ENCODE measurements around the gene COCH.

COCH gene

GRCh38 chr14:30874120-30874998, at the start of gene COCH:
TSS of gene COCH (plus strand) at chr14:30874559. CDS start at chr14:30874939, 380 bp downstream.
- peak; percentile 79 for DNase-seq

DNA sequence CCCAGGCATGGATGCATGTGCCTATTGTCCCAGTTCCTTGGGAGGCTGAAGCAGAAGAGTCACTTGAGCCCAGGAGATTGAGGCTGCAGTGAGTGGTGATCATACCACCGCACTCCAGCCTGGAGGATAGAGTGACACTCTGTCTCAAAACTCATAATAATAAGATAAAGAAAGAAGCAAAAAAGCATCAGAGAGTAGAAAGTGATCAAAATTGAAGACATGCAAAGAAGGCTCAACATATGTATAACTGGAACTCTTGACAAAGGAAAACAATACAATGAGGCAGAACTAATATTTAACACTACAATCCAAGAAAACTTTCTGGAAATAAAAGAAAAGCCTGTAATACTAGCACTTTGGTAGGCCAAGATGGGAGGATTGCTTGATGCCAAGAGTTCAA, 48.3 kb upstream of the COCH start:
- DNase-seq: no peak

- no peak for DNase-seq
These were observed 44.5 kb upstream of the COCH start for GRCh38 chr14:30829853-30830252.

GRCh38 chr14:30834353-30834752, 40.0 kb upstream of the COCH start:
- no peak for DNase-seq

DNA sequence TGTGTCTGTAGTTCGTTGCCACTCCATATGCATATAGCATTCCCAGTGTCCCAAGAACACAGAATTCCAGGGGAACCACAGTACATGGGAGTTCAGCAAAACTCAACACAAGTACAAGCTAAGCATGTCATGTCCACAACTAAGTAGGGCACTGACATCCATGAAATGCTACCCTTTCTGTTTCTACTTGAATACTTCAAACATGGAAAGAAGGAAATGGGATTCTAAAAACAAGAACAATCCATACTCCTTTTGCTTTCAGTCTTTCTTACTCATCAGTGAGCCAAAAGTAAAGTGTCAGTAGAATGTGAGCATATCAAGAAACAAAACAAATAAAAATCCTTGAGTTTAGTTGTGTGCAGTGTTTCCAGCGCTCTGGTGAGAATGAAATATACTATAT, 36.0 kb upstream of the COCH start:
- peak; percentile 4 for DNase-seq

GRCh38 chr14:30840086-30840779, 34.1 kb upstream of the COCH start:
- DNase-seq: no peak

DNA sequence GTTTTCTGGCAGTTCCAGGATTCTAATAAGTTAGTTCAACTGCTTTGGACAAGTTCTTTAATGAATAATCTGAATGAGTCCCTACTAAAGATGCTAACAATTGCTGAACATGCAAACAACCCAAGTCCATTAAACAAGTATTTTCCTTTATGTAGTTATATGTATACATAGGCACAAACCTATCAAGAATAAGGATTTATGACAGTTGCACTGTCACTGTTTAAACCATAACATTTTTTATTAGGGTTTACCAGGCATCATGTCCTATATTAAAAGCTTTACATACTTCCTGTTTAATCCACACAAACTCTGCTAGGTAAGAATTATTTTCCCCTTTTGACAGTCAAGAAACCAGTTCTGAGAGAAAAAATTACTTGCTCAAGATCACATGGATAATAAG, 31.9 kb upstream of the COCH start:
- DNase-seq: no peak

GRCh38 chr14:30848449-30849240, 25.7 kb upstream of the COCH start:
- DNase-seq: no peak

DNA sequence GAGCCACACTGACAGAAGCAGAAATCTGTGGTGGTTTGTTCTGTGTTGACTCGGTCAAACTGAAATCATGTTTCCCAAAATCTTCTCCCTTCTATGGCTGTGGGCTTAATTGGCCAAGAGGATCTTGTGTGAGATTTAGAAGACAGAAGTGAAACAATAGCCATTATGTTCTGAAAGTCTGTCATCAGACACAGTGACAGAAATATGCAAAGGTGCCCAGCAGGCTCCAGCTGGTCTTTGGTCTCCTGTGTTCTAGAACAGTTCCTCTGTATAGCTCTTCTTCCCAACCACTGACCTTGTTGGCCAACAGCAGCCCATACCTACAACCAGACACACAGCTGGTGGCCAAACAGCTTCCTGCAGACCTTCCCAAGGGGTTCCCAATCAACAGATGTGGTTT, 25.0 kb upstream of the COCH start:
- no peak for DNase-seq

DNA sequence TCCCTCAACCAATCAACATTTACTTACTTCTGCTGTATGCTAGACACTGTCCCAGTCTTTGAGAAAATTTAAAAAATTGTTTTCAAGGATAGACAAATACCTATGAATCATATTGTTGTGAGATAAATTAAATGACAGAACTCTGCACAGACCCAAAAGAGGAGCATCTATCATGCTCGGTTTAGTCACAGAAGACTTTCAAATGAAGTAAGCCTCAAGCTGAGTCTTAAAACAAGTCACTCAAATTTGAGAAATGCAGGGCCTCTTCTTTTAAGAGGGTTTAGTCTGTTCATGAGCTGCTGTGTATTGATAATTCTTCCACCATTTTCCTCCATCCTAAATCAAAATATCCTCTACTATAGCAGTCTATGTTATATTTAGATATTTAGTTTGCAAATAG, 24.4 kb upstream of the COCH start:
- DNase-seq: no peak

DNA sequence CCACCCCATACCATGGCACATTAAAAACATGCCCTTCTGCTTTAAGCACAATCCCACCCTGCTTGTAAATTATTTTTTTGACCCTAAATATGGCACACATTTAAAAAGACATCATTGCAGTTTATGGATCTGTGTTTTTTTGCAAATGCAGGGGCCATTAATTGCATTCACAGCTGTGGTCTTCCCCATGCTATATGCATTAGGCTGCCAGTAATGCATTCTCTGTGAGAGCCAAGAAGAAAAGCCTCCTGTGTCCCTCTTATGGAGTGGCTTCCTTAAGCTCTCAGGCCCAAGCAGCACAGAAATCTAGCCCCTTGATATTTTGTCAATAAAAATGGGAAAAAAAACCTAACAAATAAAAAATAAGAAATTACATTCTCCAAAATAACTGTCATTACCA, 20.4 kb upstream of the COCH start:
- DNase-seq: no peak

DNA sequence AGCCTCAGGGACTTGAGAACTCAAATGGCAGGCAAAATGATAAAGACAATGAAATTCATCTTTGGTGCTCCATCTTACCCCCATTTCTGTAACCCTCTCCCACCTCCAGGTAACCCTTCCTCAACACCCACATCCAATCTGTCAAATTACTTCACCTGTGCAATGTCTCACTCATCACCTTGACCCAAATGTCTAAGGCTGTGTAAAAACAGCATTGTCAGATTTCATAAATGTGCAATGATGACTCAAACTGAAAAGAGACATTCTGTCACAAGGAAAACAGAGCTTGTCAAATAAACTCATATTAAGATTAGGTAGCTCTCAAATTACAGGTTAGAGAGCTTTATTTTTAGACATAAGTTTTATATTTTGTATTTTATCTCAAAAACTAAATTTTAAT, 19.9 kb upstream of the COCH start:
- DNase-seq: no peak

- DNase-seq: no peak
These were observed 18.9 kb upstream of the COCH start for GRCh38 chr14:30855345-30856037.

GRCh38 chr14:30861200-30861599, 13.2 kb upstream of the COCH start:
- DNase-seq: no peak

- no peak for DNase-seq
These were observed 9.4 kb upstream of the COCH start for GRCh38 chr14:30864934-30865333.

- DNase-seq: no peak
These were observed 5.6 kb upstream of the COCH start for GRCh38 chr14:30868736-30869135.

DNA sequence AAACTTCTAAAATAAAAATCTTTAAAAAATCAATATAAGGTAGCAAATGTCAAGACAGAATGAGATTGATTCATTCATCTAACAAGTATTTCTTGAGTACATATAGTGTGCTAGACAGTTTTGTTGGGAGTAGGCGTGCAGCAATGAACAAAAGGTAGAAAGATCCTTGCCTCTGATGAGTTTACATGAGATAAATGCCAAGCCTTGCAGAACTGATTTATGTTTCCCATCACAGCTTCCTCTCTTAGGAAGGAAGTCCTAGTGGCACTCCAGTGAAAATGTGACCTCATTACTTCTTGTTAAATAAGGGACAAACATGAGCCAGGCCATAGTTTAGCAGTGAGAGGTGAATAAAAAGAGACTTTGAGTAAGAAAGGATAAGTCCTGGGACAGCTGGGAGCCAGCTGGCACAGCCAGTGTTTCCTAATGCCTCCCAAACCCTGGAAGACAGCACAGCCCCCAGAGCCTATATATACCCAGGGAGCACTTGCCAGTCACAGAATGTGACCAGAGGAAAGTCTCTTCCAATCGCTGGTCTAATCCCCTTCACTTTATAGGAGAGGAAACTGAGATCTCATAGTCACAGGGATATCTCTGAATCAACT, 4.7 kb upstream of the COCH start:
- DNase-seq: no peak

- no peak for DNase-seq
These were observed 1.8 kb upstream of the COCH start for GRCh38 chr14:30872602-30873001.

DNA sequence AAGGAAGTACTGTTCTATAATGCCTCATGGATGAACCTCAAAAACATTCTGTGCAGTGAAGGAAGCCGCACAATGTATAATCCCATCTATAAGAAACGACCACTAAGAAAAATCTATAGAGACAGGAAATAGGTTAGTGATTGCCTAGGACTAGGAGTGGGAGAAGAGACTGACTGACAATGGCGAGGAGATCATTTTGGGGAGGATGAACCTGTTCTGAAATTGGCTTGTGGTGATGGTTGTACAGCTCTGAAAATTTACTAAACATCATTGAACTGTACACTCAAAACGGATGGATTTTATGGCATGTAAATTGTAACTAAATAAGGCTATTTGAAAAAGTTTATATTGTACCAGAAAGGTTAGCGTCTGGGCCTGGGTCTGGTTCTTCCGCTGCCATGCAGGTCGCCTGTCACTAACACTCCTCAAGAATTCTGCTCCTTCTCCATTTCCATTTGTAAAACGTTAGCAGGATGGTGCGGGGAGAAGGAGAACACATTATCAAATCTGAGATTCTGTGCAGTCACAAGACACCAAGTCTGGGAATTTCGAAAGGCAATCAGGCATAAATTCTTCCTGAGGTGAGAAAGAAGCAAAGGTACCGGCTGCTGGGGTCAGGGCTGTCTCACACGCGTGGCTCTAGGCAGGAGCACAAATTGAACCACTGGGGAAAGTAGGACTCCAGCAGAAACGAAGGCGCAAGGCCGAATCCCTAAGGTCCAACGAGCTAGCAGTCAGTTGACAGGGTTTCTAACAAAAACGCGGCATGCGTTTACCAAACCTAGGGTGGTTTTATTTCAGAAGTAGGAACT, 845 bp upstream of the COCH start:
- peak; percentile 50 for DNase-seq

GRCh38 chr14:30874999-30875787, 834 bp downstream of the COCH start:
- peak; percentile 47 for DNase-seq

DNA sequence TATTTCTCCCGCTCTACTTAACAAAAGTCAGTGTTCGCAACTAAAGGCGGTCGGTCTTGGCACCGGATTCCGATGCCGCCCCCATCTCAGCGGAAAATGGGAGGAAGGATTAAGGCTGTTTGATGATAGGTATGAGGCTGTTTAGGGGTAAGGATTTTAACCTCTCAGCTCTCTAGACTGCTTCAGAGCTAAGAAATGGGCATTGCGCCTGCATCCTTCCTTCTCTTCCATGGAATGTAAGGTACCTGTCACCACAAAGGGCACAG, 1.4 kb downstream of the COCH start:
- DNase-seq: no peak
